ENCODE results near the gene VAPA. TPM values are rescaled to one million over a fixed set of nuclear protein-coding genes. Genes with fewer than 3 reads are reported as not detected.

Gene VAPA
- total and polyA plus RNA-seq, 4 experiments from 2014 or later, result 113 to 280 (median 161) TPM

DNA sequence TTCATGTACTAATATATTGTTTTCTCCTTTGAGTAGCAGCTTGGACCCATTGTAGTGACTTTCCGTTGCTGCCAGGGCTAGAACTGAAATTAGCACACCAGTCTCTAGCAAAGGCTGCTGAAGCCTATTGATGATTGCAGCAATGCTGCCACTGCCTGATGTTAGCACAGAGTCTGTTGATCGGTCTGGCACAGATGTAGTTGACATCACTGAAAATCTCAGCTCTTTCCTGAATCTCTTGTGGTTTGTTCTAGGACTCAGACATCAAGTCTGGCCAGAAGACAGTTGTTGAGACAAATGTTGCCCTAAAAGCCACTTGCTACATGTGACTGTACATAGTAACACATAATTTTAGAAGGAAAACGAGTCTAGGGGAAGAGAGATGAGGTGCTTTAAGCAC is 47.2 kb downstream of the VAPA start:
- POLR2A ChIA-PET (ENCODE audit: partially characterized antibody), result no interaction called here
- H3K27me3 ChIP-seq (ENCODE audit: insufficient read depth, low read length), result no peaks in the 10 kb centered on the region
- intact Hi-C loops (cut with micrococcal nuclease), result no loop called here

DNA sequence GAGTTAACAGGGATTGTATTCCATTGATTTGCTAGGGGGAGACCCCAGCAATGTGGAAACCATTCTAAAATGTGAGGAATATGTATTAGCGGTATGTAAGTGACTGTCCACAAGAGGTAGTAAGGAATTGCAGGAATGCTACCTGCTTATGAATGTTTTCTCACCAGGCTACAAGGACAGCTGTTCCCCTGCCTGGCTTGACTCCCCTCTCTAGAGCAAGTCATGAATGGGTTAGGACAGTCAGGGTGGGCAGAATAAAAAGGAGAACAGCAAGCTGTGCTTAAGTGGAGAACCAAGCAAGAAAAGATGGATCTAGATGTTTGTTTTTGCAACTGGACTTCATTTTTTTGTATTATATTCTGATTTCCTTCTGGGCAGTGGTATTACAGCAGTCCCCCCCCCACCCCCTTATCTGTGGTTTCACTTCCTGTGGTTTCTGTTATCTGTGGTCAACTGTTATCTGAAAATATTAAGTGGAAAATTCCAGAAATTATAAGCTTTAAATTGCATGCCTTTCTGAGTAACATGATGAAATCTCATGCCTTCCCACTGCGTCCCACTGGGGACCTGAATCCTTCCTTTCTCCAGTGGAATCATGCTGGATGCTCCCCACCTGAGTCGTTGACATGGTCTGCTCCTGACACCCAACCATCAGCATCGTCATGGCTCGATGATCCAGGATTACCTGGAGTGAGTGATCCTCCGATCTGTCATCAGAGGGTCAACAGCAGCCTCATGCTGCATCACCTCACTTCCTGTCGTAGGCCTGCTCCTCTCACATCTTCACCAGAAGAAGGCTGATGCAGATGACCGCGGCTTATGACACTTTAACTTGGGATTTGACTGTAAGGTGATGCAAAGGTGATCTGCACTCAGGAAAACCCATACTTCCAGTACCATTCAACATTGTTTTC is 52.2 kb downstream of the VAPA start:
- Histone ChIP-seq H3K36me3 (ENCODE audit: insufficient read depth, low read length) (no peaks in the 10 kb centered on the region), H3K27me3 (ENCODE audit: insufficient read depth, low read length) (no peaks in the 10 kb centered on the region), H3K27ac (ENCODE audit: low read depth, low read length) (no peak overlapping the region), H3K4me1 (ENCODE audit: insufficient read depth, low read length) (peaks cover 7% of the 10 kb centered on the region), H3K9me3 (ENCODE audit: control insufficient read depth in 1 of 2, low read length in 2 of 2) (no peaks in the 10 kb centered on the region), H3K4me3 (ENCODE audit: low read length in 2 of 2) (no peak overlapping the region)
- H3K36me3 Mint-ChIP-seq, result no peaks in the 10 kb centered on the region
- H3K27me3 Mint-ChIP-seq, result peaks cover 25 to 26% of the 10 kb centered on the region in 2 donors
- POLR2A ChIA-PET (ENCODE audit: partially characterized antibody), result no interaction called here
- no peak for DNase-seq
- intact Hi-C loops (cut with micrococcal nuclease), result no loop called here
- no peak overlapping the region for H3K4me3 Mint-ChIP-seq
- peaks cover 0 to 1% (median 0%) of the 10 kb centered on the region in 8 donors for H3K9me3 Mint-ChIP-seq
- H3K4me1 Mint-ChIP-seq, result peaks cover 18 to 37% (median 26%) of the 10 kb centered on the region in 4 donors
- CTCF ChIA-PET (ENCODE audit: partially characterized antibody), result no interaction called here
- H3K27ac Mint-ChIP-seq, result no peak overlapping the region

More for the DNA sequence above, 47.2 kb downstream of the VAPA start:
- Histone ChIP-seq H3K9me3 (ENCODE audit: control insufficient read depth in 1 of 2, low read length in 2 of 2) (no peaks in the 10 kb centered on the region), H3K4me1 (ENCODE audit: insufficient read depth, low read length) (peaks cover 2% of the 10 kb centered on the region), H3K4me3 (ENCODE audit: low read length in 2 of 2) (no peak overlapping the region), H3K27ac (ENCODE audit: low read depth, low read length) (no peak overlapping the region), H3K36me3 (ENCODE audit: insufficient read depth, low read length) (no peaks in the 10 kb centered on the region)
- no peaks in the 10 kb centered on the region for H3K9me3 Mint-ChIP-seq
- peaks cover 16 to 35% (median 22%) of the 10 kb centered on the region in 4 donors for H3K4me1 Mint-ChIP-seq
- peaks cover 0 to 2% of the 10 kb centered on the region in 2 donors for H3K36me3 Mint-ChIP-seq
- CTCF ChIA-PET (ENCODE audit: partially characterized antibody), result interaction anchor here (3.4 kb wide), 1 partner anchor 10 kb away, joined by 18 read pairs; no protein-coding TSS in a partner anchor
- peak overlapping the region in 2 of 7 donors; percentile 0 to 63 for H3K27ac Mint-ChIP-seq
- DNase-seq, result no peak
- H3K4me3 Mint-ChIP-seq, result no peak overlapping the region
- H3K27me3 Mint-ChIP-seq, result no peaks in the 10 kb centered on the region

DNA sequence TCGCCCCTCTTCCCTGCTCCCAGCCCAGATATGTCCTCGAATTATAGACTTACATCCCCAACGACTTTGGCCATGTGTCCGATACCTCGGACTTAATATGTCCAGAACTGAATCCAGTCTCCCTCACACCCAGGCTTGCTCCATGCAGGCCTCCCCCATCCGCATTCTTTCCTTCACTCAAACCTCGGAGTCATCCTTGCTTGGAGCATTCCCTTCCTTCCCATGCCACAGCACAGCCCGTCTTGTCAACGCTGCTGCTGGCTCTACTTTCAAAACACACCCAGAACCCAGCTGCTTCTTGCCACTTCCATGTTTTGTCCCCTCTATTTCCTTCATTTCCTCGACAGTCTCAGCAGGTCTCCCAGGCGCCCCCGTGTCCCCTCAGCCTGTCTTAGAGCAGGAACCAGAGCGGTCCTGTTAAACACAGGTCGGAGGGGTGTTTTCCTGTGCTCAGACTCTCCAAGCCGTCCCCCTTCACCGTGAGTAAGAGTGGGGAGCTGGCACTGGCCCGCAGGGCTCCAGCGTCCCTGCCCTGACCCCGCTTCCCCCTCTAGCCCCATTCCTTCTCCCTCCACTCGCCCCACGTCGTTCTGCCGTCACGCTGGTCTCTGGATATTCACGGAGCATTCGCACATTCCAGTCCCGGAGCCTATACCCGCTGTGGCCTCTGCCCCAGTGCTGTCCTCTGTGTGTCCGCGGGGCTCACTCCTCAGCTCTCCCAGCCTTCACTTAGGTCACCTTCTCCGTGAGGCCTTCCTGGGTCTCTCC is 54.4 kb downstream of the VAPA start:
- H3K27me3 Mint-ChIP-seq, result peaks cover 27 to 28% of the 10 kb centered on the region in 2 donors
- H3K27me3 ChIP-seq (ENCODE audit: insufficient read depth, low read length), result no peaks in the 10 kb centered on the region
- H3K4me1 ChIP-seq (ENCODE audit: insufficient read depth, low read length), result peaks cover 7% of the 10 kb centered on the region
- no peak overlapping the region for H3K4me3 ChIP-seq (ENCODE audit: low read length in 2 of 2)
- no peaks in the 10 kb centered on the region for H3K36me3 ChIP-seq (ENCODE audit: insufficient read depth, low read length)
- no peak overlapping the region for H3K27ac Mint-ChIP-seq
- H3K4me1 Mint-ChIP-seq, result peaks cover 17 to 40% (median 21%) of the 10 kb centered on the region in 4 donors
- H3K9me3 ChIP-seq (ENCODE audit: control insufficient read depth in 1 of 2, low read length in 2 of 2), result no peaks in the 10 kb centered on the region
- H3K36me3 Mint-ChIP-seq, result no peaks in the 10 kb centered on the region
- ChIA-PET POLR2A (ENCODE audit: partially characterized antibody) (no interaction called here), CTCF (ENCODE audit: partially characterized antibody) (interaction anchor here (7.7 kb wide), 1 partner anchor 550 kb away, joined by 42 read pairs; no protein-coding TSS in a partner anchor)
- peaks cover 0 to 1% (median 0%) of the 10 kb centered on the region in 8 donors for H3K9me3 Mint-ChIP-seq
- H3K4me3 Mint-ChIP-seq, result peak overlapping the region in 2 of 8 donors; percentile 50 to 52
- no peak overlapping the region for H3K27ac ChIP-seq (ENCODE audit: low read depth, low read length)
- intact Hi-C loops (cut with micrococcal nuclease), result no loop called here
- no peak for DNase-seq

DNA sequence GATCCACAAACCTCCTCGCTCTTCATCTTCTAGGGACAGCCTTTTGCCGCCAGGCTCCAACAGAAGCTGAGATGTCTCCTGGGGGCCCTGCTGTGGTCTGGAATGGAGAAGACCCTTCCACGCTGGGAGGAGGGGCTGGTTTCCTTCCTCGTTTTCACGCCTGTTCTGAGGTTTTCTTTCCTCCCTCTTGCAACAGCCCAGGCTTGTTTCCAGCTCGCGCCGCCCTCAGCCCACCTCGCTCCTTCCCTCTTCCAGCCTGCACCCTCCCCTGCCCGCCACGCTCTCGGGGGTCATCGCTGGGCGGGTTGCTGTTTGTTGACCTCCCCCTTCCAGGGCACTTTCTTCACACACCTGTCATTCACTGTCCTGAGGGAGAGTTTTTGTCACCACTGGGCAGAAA is 55.4 kb downstream of the VAPA start:
- ChIA-PET CTCF (ENCODE audit: partially characterized antibody) (interaction anchor here (7.7 kb wide), 1 partner anchor 549 kb away, joined by 42 read pairs; no protein-coding TSS in a partner anchor), POLR2A (ENCODE audit: partially characterized antibody) (no interaction called here)
- H3K9me3 ChIP-seq (ENCODE audit: control insufficient read depth in 1 of 2, low read length in 2 of 2), result no peaks in the 10 kb centered on the region
- Mint-ChIP-seq H3K4me1 (peaks cover 17 to 40% (median 21%) of the 10 kb centered on the region in 4 donors), H3K9me3 (peaks cover 0 to 2% (median 0%) of the 10 kb centered on the region in 8 donors), H3K27ac (no peak overlapping the region), H3K36me3 (no peaks in the 10 kb centered on the region), H3K4me3 (peak overlapping the region in 1 of 8 donors; percentile 24), H3K27me3 (peaks cover 27 to 28% of the 10 kb centered on the region in 2 donors)
- no peak overlapping the region for H3K4me3 ChIP-seq (ENCODE audit: low read length in 2 of 2)
- no peaks in the 10 kb centered on the region for H3K36me3 ChIP-seq (ENCODE audit: insufficient read depth, low read length)
- no peak overlapping the region for H3K27ac ChIP-seq (ENCODE audit: low read depth, low read length)
- intact Hi-C loops (cut with micrococcal nuclease), result no loop called here
- H3K4me1 ChIP-seq (ENCODE audit: insufficient read depth, low read length), result peaks cover 7% of the 10 kb centered on the region
- no peak for DNase-seq
- H3K27me3 ChIP-seq (ENCODE audit: insufficient read depth, low read length), result no peaks in the 10 kb centered on the region

DNA sequence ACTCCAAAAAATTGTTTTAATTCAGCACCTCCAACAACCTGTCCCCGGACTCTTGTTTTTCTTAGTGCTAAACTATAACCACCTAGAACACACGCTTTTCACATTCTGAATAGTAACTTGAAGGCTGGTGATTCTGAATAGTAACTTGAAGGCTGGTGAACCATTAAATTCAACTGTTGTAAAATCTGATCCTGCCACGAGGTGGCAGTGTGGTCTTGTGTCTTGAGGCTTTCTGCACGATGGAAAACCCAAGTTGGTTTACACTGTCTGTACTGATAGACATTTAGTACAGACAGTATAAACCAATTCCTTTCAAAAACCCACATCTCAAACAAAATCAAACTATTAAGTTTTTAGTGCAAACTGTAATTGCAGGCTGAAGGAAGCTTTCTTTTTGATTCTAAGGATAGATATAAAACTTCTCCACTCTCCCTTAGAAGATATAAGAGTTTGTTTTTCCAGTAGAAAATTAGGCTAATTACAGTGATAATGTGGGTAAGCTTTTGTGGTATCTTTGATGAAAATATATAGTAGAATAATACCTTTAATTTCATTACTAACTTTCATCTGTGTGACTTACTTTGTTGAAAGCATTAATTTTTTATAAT is 57.6 kb downstream of the VAPA start:
- Mint-ChIP-seq H3K36me3 (peaks cover 0 to 3% of the 10 kb centered on the region in 2 donors), H3K27me3 (peaks cover 27 to 28% of the 10 kb centered on the region in 2 donors), H3K27ac (no peak overlapping the region), H3K4me3 (no peak overlapping the region), H3K4me1 (peaks cover 7 to 29% (median 11%) of the 10 kb centered on the region in 4 donors), H3K9me3 (peaks cover 0 to 14% (median 9%) of the 10 kb centered on the region in 8 donors)
- Histone ChIP-seq H3K4me3 (ENCODE audit: low read length in 2 of 2) (no peak overlapping the region), H3K27me3 (ENCODE audit: insufficient read depth, low read length) (no peaks in the 10 kb centered on the region), H3K9me3 (ENCODE audit: control insufficient read depth in 1 of 2, low read length in 2 of 2) (no peaks in the 10 kb centered on the region), H3K4me1 (ENCODE audit: insufficient read depth, low read length) (peaks cover 1% of the 10 kb centered on the region), H3K36me3 (ENCODE audit: insufficient read depth, low read length) (no peaks in the 10 kb centered on the region), H3K27ac (ENCODE audit: low read depth, low read length) (no peak overlapping the region)
- ChIA-PET CTCF (ENCODE audit: partially characterized antibody) (interaction anchor here (0.6 to 7.7 kb wide), 10 partner anchors 9 to 549 kb away, joined by 3 to 42 read pairs (median 4); no protein-coding TSS in a partner anchor), POLR2A (ENCODE audit: partially characterized antibody) (no interaction called here)
- DNase-seq, result peak; percentile 49 to 59 (median 57)
- intact Hi-C loops (cut with micrococcal nuclease), result loop anchor here (1.0 kb wide), 2 partner anchors 549 to 1582 kb away; no protein-coding TSS in a partner anchor

DNA sequence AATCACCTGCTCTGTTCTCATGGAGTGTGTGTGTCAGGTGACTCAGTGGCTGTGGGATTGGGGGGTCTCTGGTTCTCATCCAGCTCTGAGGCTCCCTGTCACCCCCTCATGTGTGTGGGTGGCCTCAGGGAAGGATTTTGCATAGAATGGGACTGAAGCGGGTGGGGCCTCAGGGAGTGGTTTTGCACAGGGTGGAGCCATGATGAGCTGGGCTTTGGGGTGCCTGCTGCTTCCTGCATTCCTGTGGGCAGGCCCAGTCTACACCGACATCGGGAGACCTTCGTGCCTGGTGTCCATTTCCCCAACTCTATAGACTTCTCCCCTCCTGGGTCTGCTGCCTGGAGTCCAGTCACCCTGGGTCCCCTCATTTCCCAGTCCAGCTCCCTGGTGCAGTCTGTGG is 59.7 kb downstream of the VAPA start:
- H3K4me3 Mint-ChIP-seq, result no peak overlapping the region
- ChIA-PET CTCF (ENCODE audit: partially characterized antibody) (interaction anchor here (1.4 to 7.7 kb wide), 2 partner anchors 15 to 545 kb away, joined by 3 to 42 read pairs; no protein-coding TSS in a partner anchor), POLR2A (ENCODE audit: partially characterized antibody) (no interaction called here)
- no peak overlapping the region for H3K4me3 ChIP-seq (ENCODE audit: low read length in 2 of 2)
- no peaks in the 10 kb centered on the region for H3K9me3 ChIP-seq (ENCODE audit: control insufficient read depth in 1 of 2, low read length in 2 of 2)
- peaks cover 0 to 3% of the 10 kb centered on the region in 2 donors for H3K36me3 Mint-ChIP-seq
- intact Hi-C loops (cut with micrococcal nuclease), result no loop called here
- H3K4me1 ChIP-seq (ENCODE audit: insufficient read depth, low read length), result no peaks in the 10 kb centered on the region
- DNase-seq, result no peak
- no peak overlapping the region for H3K27ac Mint-ChIP-seq
- no peaks in the 10 kb centered on the region for H3K36me3 ChIP-seq (ENCODE audit: insufficient read depth, low read length)
- H3K9me3 Mint-ChIP-seq, result peaks cover 0 to 29% (median 17%) of the 10 kb centered on the region in 8 donors
- H3K4me1 Mint-ChIP-seq, result peaks cover 0 to 15% (median 3%) of the 10 kb centered on the region in 4 donors
- no peaks in the 10 kb centered on the region for H3K27me3 ChIP-seq (ENCODE audit: insufficient read depth, low read length)
- peaks cover 19 to 20% of the 10 kb centered on the region in 2 donors for H3K27me3 Mint-ChIP-seq
- H3K27ac ChIP-seq (ENCODE audit: low read depth, low read length), result no peak overlapping the region
